IgD-negative memory B cell (primary cell): ENCODE measurements around the gene SPPL2A. TPM values are rescaled to one million over a fixed set of nuclear protein-coding genes. Genes with fewer than 3 reads are reported as not detected.
A peak's percentile ranks its signal among the peaks of the same experiment; 100 is the strongest.
"Not testable (repeated sequence)": the region's sequence is repeated elsewhere in the genome, so short reads cannot be mapped to it uniquely, and the experiment has no call there.

Source experiments
- H3K27ac Mint-ChIP-seq, 3 donors: one replicate each; pipeline ENCODE4 v1.8.0; 2020 to 2022; ENCODE audit warnings: mild to moderate bottlenecking in 3 of 3, mixed read lengths in 3 of 3, moderate library complexity in 1 of 3
- H3K27me3 Mint-ChIP-seq: one replicate; pipeline ENCODE4 v1.8.0; 2021; ENCODE audit warnings: mixed read lengths
- H3K36me3 Mint-ChIP-seq: one replicate; pipeline ENCODE4 v1.8.0; 2020; ENCODE audit warnings: mild to moderate bottlenecking, mixed read lengths
- H3K4me1 Mint-ChIP-seq, 3 donors: one replicate each; pipeline ENCODE4 v1.8.0; 2020 to 2022; ENCODE audit warnings: mixed read lengths in 3 of 3, mild to moderate bottlenecking in 1 of 3
- H3K4me3 Mint-ChIP-seq, 4 donors: one replicate each; pipeline ENCODE4 v1.8.0; 2020 to 2022; ENCODE audit warnings: mild to moderate bottlenecking in 4 of 4, mixed read lengths in 4 of 4, moderate library complexity in 3 of 4
- H3K9me3 Mint-ChIP-seq, 3 donors: one replicate each; pipeline ENCODE4 v1.8.0; 2020 to 2021; ENCODE audit warnings: mixed read lengths in 3 of 3, mild to moderate bottlenecking in 1 of 3
- polyA plus RNA-seq: library from polyadenylated mRNA; unstranded; fragments of 300-500 nt; fragmentation: Illumina TruSeq; gene quantifications from one replicate; pipeline ENCODE4 v1.2.3, GENCODE V29; 2021

The SPPL2A gene
- polyA plus RNA-seq, 1 donor from 2014 or later: 63.6 TPM

GRCh38 chr15:50744601-50745000 is 20.9 kb downstream of the SPPL2A start:
- no peaks in the 10 kb centered on the region for H3K9me3 Mint-ChIP-seq
- peaks cover 3% of the 10 kb centered on the region for H3K36me3 Mint-ChIP-seq
- no peak overlapping the region for H3K27ac Mint-ChIP-seq
- H3K4me1 Mint-ChIP-seq: peaks cover 0 to 1% (median 0%) of the 10 kb centered on the region in 3 donors
- no peaks in the 10 kb centered on the region for H3K27me3 Mint-ChIP-seq
- H3K4me3 Mint-ChIP-seq: no peak overlapping the region

GRCh38 chr15:50740955-50741354 is 24.6 kb downstream of the SPPL2A start:
- Mint-ChIP-seq H3K27me3 (no peaks in the 10 kb centered on the region), H3K9me3 (no peaks in the 10 kb centered on the region), H3K36me3 (peaks cover 6% of the 10 kb centered on the region), H3K27ac (no peak overlapping the region), H3K4me3 (no peak overlapping the region), H3K4me1 (peaks cover 0 to 1% (median 0%) of the 10 kb centered on the region in 3 donors)

- H3K4me3 Mint-ChIP-seq: no peak overlapping the region
- H3K27ac Mint-ChIP-seq: peak overlapping the region in 1 of 3 donors; percentile 53
- H3K9me3 Mint-ChIP-seq: no peaks in the 10 kb centered on the region
- peaks cover 17% of the 10 kb centered on the region for H3K36me3 Mint-ChIP-seq
- H3K27me3 Mint-ChIP-seq: no peaks in the 10 kb centered on the region
- peaks cover 0 to 4% (median 0%) of the 10 kb centered on the region in 3 donors for H3K4me1 Mint-ChIP-seq
These were observed 28.7 kb downstream of the SPPL2A start for GRCh38 chr15:50736823-50737222.

- no peak overlapping the region for H3K27ac Mint-ChIP-seq
- H3K4me3 Mint-ChIP-seq: no peak overlapping the region
- H3K4me1 Mint-ChIP-seq: peaks cover 0 to 4% (median 0%) of the 10 kb centered on the region in 3 donors
- no peaks in the 10 kb centered on the region for H3K9me3 Mint-ChIP-seq
- no peaks in the 10 kb centered on the region for H3K27me3 Mint-ChIP-seq
- peaks cover 17% of the 10 kb centered on the region for H3K36me3 Mint-ChIP-seq
These were observed 30.4 kb downstream of the SPPL2A start for GRCh38 chr15:50735156-50735555.

GRCh38 chr15:50726315-50726714 is 39.2 kb downstream of the SPPL2A start:
- Mint-ChIP-seq H3K27ac (no peak overlapping the region), H3K9me3 (no peaks in the 10 kb centered on the region), H3K4me1 (no peaks in the 10 kb centered on the region), H3K4me3 (no peak overlapping the region), H3K27me3 (no peaks in the 10 kb centered on the region), H3K36me3 (peaks cover 6% of the 10 kb centered on the region)

- Mint-ChIP-seq H3K27ac (no peak overlapping the region), H3K4me1 (no peaks in the 10 kb centered on the region), H3K4me3 (no peak overlapping the region), H3K27me3 (no peaks in the 10 kb centered on the region), H3K9me3 (no peaks in the 10 kb centered on the region), H3K36me3 (peaks cover 6% of the 10 kb centered on the region)
These were observed 46.8 kb downstream of the SPPL2A start for GRCh38 chr15:50718700-50719125.

GRCh38 chr15:50712018-50712417 is 53.5 kb downstream of the SPPL2A start:
- H3K27ac Mint-ChIP-seq: no peak overlapping the region
- no peaks in the 10 kb centered on the region for H3K4me1 Mint-ChIP-seq
- H3K36me3 Mint-ChIP-seq: peaks cover 4% of the 10 kb centered on the region
- no peak overlapping the region for H3K4me3 Mint-ChIP-seq
- no peaks in the 10 kb centered on the region for H3K27me3 Mint-ChIP-seq
- no peaks in the 10 kb centered on the region for H3K9me3 Mint-ChIP-seq

- Mint-ChIP-seq H3K4me1 (no peaks in the 10 kb centered on the region), H3K27ac (no peak overlapping the region), H3K9me3 (no peaks in the 10 kb centered on the region), H3K27me3 (no peaks in the 10 kb centered on the region), H3K4me3 (no peak overlapping the region), H3K36me3 (peaks cover 4% of the 10 kb centered on the region)
These were observed 54.9 kb downstream of the SPPL2A start for GRCh38 chr15:50710585-50710984.

- H3K27ac Mint-ChIP-seq: no peak overlapping the region
- no peaks in the 10 kb centered on the region for H3K9me3 Mint-ChIP-seq
- no peaks in the 10 kb centered on the region for H3K4me1 Mint-ChIP-seq
These were observed 57.6 kb downstream of the SPPL2A start for GRCh38 chr15:50707878-50708427.

GRCh38 chr15:50702762-50703334 is 62.7 kb downstream of the SPPL2A start:
- Mint-ChIP-seq H3K4me3 (no peak overlapping the region), H3K27ac (no peak overlapping the region), H3K9me3 (no peaks in the 10 kb centered on the region), H3K4me1 (no peaks in the 10 kb centered on the region), H3K36me3 (no peaks in the 10 kb centered on the region), H3K27me3 (no peaks in the 10 kb centered on the region)

More at GRCh38 chr15:50707878-50708427, 57.6 kb downstream of the SPPL2A start:
- Mint-ChIP-seq H3K36me3 (peaks cover 4% of the 10 kb centered on the region), H3K4me3 (no peak overlapping the region), H3K27me3 (no peaks in the 10 kb centered on the region)

GRCh38 chr15:50698101-50698500 is 67.4 kb downstream of the SPPL2A start:
- Mint-ChIP-seq H3K4me1 (peaks cover 0 to 5% (median 4%) of the 10 kb centered on the region in 3 donors), H3K27me3 (no peaks in the 10 kb centered on the region)

GRCh38 chr15:50697109-50697797 is 68.3 kb downstream of the SPPL2A start:
- Mint-ChIP-seq H3K27me3 (no peaks in the 10 kb centered on the region), H3K36me3 (no peaks in the 10 kb centered on the region), H3K4me1 (peaks cover 0 to 5% (median 4%) of the 10 kb centered on the region in 3 donors), H3K9me3 (no peaks in the 10 kb centered on the region), H3K27ac (no peak overlapping the region), H3K4me3 (no peak overlapping the region)

More at GRCh38 chr15:50698101-50698500, 67.4 kb downstream of the SPPL2A start:
- Mint-ChIP-seq H3K4me3 (no peak overlapping the region), H3K27ac (no peak overlapping the region), H3K36me3 (no peaks in the 10 kb centered on the region), H3K9me3 (no peaks in the 10 kb centered on the region)

- H3K36me3 Mint-ChIP-seq, H3K4me3 Mint-ChIP-seq, H3K9me3 Mint-ChIP-seq, H3K4me1 Mint-ChIP-seq, H3K27me3 Mint-ChIP-seq: not testable (repeated sequence)
- H3K27ac Mint-ChIP-seq: peak overlapping the region in 1 of 3 donors; percentile 59
These were observed 70.8 kb downstream of the SPPL2A start for GRCh38 chr15:50694634-50695165.

GRCh38 chr15:50687302-50687902 is 78.1 kb downstream of the SPPL2A start:
- peak overlapping the region; percentile 98 to 100 (median 99) for H3K4me3 Mint-ChIP-seq
- H3K27ac Mint-ChIP-seq: peak overlapping the region; percentile 96 to 99 (median 96)
- H3K27me3 Mint-ChIP-seq: no peaks in the 10 kb centered on the region
- H3K9me3 Mint-ChIP-seq: no peaks in the 10 kb centered on the region
- H3K4me1 Mint-ChIP-seq: peaks cover 25 to 41% (median 37%) of the 10 kb centered on the region in 3 donors
- peaks cover 9% of the 10 kb centered on the region for H3K36me3 Mint-ChIP-seq
